Gastroesophageal sphincter (tissue), 4 donors: ENCODE data around the gene DPYSL4. TPM values are rescaled to one million over a fixed set of nuclear protein-coding genes. Genes with fewer than 3 reads are reported as not detected.

Experiments
- ATAC-seq: fragments of 150-250 bp; one replicate; pipeline ENCODE4 v1.9.1; 2016; ENCODE audit warnings: mild to moderate bottlenecking, moderate library complexity
- H3K27ac ChIP-seq, 4 donors: fragments of 200-600 bp; sonication (generic) in 3 of 4; 1 replicate in 3 of 4; 2 replicates in 1 of 4; pipeline ENCODE4 v1.5.1; 2016 to 2019
- H3K27me3 ChIP-seq: fragments of 200-600 bp; sonication (generic); one replicate; pipeline ENCODE4 v1.5.1; 2019
- H3K36me3 ChIP-seq, 2 donors: fragments of 200-600 bp; sonication (generic); one replicate each; pipeline ENCODE4 v1.5.1; 2019; ENCODE audit warnings: control low read depth in 1 of 2
- H3K4me1 ChIP-seq, 3 donors: fragments of 200-600 bp; sonication (generic); 1 replicate in 2 of 3; 2 replicates in 1 of 3; pipeline ENCODE4 v1.5.1; 2016 to 2019; ENCODE audit warnings: control low read depth in 2 of 3
- H3K4me3 ChIP-seq, 2 donors: fragments of 200-600 bp; sonication (generic); one replicate each; pipeline ENCODE4 v1.5.1; 2019; ENCODE audit warnings: mild to moderate bottlenecking in 1 of 2, moderate library complexity in 1 of 2
- H3K9me3 ChIP-seq, 3 donors: fragments of 200-600 bp; sonication (generic); one replicate each; pipeline ENCODE4 v1.5.1; 2017 to 2019; ENCODE audit warnings: control low read depth in 2 of 3
- CTCF ChIP-seq, 4 experiments: fragments of 200-600 bp in 2 of 4; fragments of 450-650 bp in 2 of 4; sonication (generic) in 1 of 4; IDR thresholded peaks; one replicate each; pipeline ENCODE4 v1.5.1; 2017 to 2019; ENCODE audit warnings: antibody characterized with exemption in 4 of 4, mild to moderate bottlenecking in 2 of 4, moderate library complexity in 2 of 4
- EP300 ChIP-seq: sonication (generic); formaldehyde crosslinking; IDR thresholded peaks from one replicate; pipeline ENCODE4 v1.6.1; 2017; ENCODE audit warnings: antibody characterized with exemption, mild to moderate bottlenecking
- POLR2A ChIP-seq, 2 donors: fragments of 450-650 bp; IDR thresholded peaks; one replicate each; pipeline ENCODE4 v1.6.1; 2017; ENCODE audit warnings: antibody characterized with exemption in 2 of 2, mild to moderate bottlenecking in 2 of 2, moderate library complexity in 1 of 2
- POLR2AphosphoS5 ChIP-seq: sonication (generic); formaldehyde crosslinking; IDR thresholded peaks from one replicate; pipeline ENCODE4 v1.6.1; 2017; ENCODE audit warnings: antibody characterized with exemption
- WGBS, 2 donors: methylation state at CpG; one replicate each; pipeline ENCODE4 v1.1.5; 2018; ENCODE audit warnings: low coverage in 1 of 2; 5-methylcytosine and 5-hydroxymethylcytosine counted together
- total RNA-seq, 4 donors: library from RNA; depleted of rRNA; stranded (reverse); fragments of >200 nt; gene quantifications; one replicate each; pipeline ENCODE4 v1.1.0, GENCODE V29; 2016

The DPYSL4 gene
- total RNA-seq, 4 donors from 2014 or later = 1.6 to 2.6 (median 1.9) TPM

GRCh38 chr10:132249226-132249724 lies 62.5 kb downstream of the DPYSL4 start:
- Histone ChIP-seq H3K9me3 (no peaks in the 10 kb centered on the region), H3K4me3 (no peak overlapping the region), H3K4me1 (no peaks in the 10 kb centered on the region), H3K36me3 (no peaks in the 10 kb centered on the region), H3K27ac (no peak overlapping the region), H3K27me3 (peaks cover 8% of the 10 kb centered on the region)
- WGBS, 2 donors = 67% methylated on average over 1 of the region's 11 CpGs; no CpG with 5 or more reads in 1 of the 2 donors
- TF ChIP-seq CTCF (IDR thresholded peaks at IDR 0.05) (no peak), POLR2AphosphoS5 (no peak), POLR2A (IDR thresholded peaks at IDR 0.05) (no peak), EP300 (no peak)
- no peak for ATAC-seq

- Histone ChIP-seq H3K36me3 (no peaks in the 10 kb centered on the region), H3K4me1 (no peaks in the 10 kb centered on the region), H3K4me3 (no peak overlapping the region), H3K27me3 (peaks cover 8% of the 10 kb centered on the region), H3K9me3 (no peaks in the 10 kb centered on the region), H3K27ac (no peak overlapping the region)
- TF ChIP-seq POLR2A (IDR thresholded peaks at IDR 0.05) (no peak), EP300 (no peak), CTCF (IDR thresholded peaks at IDR 0.05) (no peak), POLR2AphosphoS5 (no peak)
- ATAC-seq = no peak
- WGBS, 2 donors = 40 to 72% methylated on average over 1 to 7 of the region's 17 CpGs
Observed at GRCh38 chr10:132249824-132250375, 63.2 kb downstream of the DPYSL4 start.

GRCh38 chr10:132250481-132251475 lies 64.0 kb downstream of the DPYSL4 start:
- Histone ChIP-seq H3K4me3 (no peak overlapping the region), H3K36me3 (no peaks in the 10 kb centered on the region), H3K4me1 (no peaks in the 10 kb centered on the region), H3K9me3 (no peaks in the 10 kb centered on the region), H3K27me3 (peaks cover 8% of the 10 kb centered on the region), H3K27ac (no peak overlapping the region)
- WGBS, 2 donors = 90% methylated on average over 6 of the region's 30 CpGs; no CpG with 5 or more reads in 1 of the 2 donors
- TF ChIP-seq EP300 (no peak), POLR2A (IDR thresholded peaks at IDR 0.05) (no peak), CTCF (IDR thresholded peaks at IDR 0.05) (no peak), POLR2AphosphoS5 (no peak)
- no peak for ATAC-seq

GRCh38 chr10:132251928-132252327 lies 65.2 kb downstream of the DPYSL4 start:
- 100% methylated on average over 3 of the region's 6 CpGs; no CpG with 5 or more reads in 1 of the 2 donors for WGBS, 2 donors
- TF ChIP-seq POLR2AphosphoS5 (no peak), EP300 (no peak), POLR2A (IDR thresholded peaks at IDR 0.05) (no peak), CTCF (IDR thresholded peaks at IDR 0.05) (no peak)
- ATAC-seq = no peak

More at GRCh38 chr10:132251928-132252327, 65.2 kb downstream of the DPYSL4 start:
- Histone ChIP-seq H3K36me3 (no peaks in the 10 kb centered on the region), H3K9me3 (no peaks in the 10 kb centered on the region), H3K27me3 (peaks cover 8% of the 10 kb centered on the region), H3K4me1 (no peaks in the 10 kb centered on the region), H3K27ac (no peak overlapping the region), H3K4me3 (no peak overlapping the region)
